ENCODE data around the gene NEK6. TPM values are rescaled to one million over a fixed set of nuclear protein-coding genes. Genes with fewer than 3 reads are reported as not detected.

NEK6 gene
- total RNA-seq, 1 experiment from 2014 or later: 22.1 TPM

DNA sequence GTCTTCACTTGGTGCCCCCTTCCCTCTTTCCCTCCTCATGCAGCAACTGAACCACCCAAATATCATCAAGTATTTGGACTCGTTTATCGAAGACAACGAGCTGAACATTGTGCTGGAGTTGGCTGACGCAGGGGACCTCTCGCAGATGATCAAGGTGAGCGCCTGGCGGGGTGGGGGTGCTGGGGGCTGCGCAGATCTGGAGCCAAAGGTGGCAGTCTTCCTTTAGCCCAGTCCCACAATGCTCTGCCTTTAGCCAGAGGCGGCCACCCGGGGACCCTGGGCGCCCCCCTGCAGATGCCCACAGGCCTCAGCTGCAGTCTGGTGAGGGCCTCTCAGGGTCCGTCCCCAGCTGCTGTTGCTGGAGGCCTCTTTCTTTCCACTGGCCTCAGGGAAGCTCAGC is 63.7 kb downstream of the NEK6 start:
- DNase-seq (ENCODE audit: low spot score): no peak

GRCh38 chr9:124321935-124322334 is 64.2 kb downstream of the NEK6 start:
- DNase-seq (ENCODE audit: low spot score): no peak

GRCh38 chr9:124322618-124323432 is 65.1 kb downstream of the NEK6 start:
- DNase-seq (ENCODE audit: low spot score): no peak

- DNase-seq (ENCODE audit: low spot score): no peak
Observed at GRCh38 chr9:124323904-124324303, 66.2 kb downstream of the NEK6 start.

DNA sequence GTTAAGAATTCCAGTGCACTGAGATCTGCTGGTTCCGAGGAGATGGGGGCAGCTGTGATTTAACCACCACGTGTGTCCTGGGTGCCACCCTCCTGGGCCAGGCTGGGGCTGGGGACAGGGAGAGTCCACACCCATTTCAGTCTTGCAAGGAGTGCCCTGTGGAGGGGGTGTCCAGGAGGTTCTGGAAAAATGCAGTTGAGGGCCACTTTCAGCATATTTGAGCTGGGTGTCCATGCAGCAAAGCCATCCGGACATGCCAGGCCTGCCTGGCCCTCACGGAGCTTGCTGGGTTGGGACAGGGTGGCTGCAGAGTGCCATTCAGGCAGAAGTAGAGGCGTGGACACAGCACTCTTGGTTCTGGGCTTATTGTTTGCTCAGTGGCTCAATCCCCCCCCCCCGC is 68.1 kb downstream of the NEK6 start:
- DNase-seq (ENCODE audit: low spot score): no peak

DNA sequence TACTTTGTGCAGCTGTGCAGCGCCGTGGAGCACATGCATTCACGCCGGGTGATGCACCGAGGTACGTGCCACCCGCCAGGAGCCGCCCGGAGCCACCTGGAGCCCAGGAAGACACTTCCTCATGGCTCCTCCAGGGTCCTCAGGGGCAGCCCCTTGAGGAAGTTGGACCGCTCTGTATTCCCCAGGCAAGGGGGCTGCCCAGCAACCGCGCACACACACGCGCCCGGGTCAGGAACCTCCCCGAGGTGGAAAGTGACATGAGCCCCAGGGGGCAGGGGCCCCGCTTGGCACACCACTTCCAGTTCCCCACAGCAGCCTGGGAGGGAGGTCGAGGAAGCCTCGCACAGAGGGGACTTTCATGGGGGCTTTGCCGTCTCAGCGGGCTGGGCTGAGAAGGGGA is 68.6 kb downstream of the NEK6 start:
- DNase-seq (ENCODE audit: low spot score): no peak

DNA sequence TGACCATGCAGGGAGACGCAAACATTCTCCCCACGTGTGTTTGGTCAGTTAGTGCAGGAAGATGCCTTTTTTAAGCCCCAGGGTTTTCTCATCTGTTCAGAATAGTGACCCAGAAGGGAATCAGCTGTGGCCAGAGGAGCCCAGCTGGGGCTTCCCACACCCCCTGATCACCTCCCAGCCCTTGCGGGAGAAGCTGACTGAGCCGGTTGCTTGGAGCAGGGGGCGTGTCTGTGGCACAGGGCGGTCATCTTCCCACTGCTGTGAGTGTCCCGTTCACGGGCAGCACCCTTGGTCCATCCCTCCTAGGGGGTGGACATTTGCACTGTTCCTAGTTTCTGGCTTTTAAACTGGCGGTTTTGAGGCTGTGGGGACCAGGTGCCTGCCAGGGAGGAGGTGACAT is 69.7 kb downstream of the NEK6 start:
- no peak for DNase-seq (ENCODE audit: low spot score)

GRCh38 chr9:124328285-124328684 is 70.5 kb downstream of the NEK6 start:
- no peak for DNase-seq (ENCODE audit: low spot score)

DNA sequence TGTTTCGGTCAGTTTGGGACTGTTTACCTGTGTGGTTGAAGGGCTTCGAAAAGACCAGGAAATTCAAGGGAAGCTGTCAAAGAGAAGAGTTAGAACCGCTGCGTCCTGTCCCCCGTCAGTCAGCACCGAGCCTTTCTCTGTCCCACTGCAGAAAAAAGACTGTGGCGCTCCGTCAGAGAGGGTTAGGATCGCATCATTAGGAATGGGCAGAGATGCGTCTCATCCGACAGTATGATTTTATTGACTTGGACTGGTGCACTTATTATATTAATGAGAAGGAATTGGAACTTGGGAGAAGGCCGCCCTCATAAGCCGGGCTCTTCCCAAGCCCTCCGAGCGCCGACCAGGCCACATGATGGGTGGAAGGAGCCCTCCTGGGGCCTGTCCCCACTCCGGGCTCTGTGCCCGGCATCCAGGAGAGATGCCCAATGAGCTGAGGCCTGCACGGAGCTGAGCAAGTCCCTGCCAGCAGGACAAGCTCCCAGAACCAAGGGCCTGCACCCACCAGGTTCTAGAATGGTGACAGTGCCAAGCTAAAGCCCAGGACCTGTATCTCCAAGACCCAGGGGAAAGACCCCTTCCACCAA is 71.5 kb downstream of the NEK6 start:
- no peak for DNase-seq (ENCODE audit: low spot score)

DNA sequence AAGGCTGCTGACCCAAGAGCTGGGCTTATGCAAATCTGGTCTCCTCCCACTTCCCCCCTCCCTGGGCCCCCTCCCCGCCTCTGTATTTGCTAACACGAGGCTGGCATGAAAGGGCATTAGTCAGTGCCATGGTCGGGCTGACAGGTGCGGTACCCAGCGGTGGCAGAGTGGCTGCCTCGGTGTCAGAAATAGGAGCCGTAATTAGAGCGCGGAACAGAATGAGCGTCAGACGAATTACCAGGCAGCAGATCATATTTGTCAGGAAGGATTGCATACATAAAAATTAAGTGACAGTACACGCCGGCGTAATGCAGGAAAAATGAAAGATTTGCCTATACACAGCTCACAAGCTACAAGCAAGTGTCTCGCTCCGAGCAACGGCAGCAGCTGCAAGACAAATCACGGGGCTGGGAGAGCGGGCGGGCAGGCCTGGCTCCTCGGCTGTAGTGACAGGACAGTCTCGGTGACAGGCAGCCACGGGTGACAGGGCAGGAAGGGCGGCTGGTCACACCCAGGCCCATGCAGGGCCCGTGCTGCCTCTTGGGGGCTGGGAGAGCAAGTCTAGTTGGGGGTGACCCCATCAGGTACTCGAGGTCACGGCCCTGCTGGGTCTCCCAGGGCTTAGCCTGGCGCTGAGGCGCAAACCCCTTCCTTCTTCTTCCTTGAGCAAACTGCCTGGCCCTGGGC is 72.4 kb downstream of the NEK6 start:
- no peak for DNase-seq (ENCODE audit: low spot score)

- no peak for DNase-seq (ENCODE audit: low spot score)
Observed at GRCh38 chr9:124331580-124331979, 73.8 kb downstream of the NEK6 start.

- DNase-seq (ENCODE audit: low spot score): no peak
Observed at GRCh38 chr9:124332361-124333202, 74.8 kb downstream of the NEK6 start.

DNA sequence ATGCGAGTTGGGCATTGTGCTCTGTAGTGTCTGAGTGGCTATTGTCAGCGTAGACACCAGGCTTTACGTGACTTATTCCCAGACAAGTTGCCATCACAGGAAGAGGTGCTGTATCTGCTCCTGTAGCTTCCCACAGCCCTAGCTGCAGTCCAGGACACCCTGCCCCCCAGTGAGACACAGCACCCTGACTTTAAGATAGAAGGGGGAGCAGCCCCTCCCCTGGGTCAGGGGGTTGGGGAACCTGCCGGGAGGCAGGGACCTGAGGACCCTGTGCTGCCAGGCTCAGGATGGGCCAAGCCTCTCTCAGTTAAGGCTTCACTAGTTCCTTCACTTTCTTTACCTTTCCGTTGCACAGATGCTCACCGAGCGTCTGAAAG is 75.4 kb downstream of the NEK6 start:
- DNase-seq (ENCODE audit: low spot score): no peak

- DNase-seq (ENCODE audit: low spot score): no peak
Observed at GRCh38 chr9:124334568-124335319, 77.0 kb downstream of the NEK6 start.

DNA sequence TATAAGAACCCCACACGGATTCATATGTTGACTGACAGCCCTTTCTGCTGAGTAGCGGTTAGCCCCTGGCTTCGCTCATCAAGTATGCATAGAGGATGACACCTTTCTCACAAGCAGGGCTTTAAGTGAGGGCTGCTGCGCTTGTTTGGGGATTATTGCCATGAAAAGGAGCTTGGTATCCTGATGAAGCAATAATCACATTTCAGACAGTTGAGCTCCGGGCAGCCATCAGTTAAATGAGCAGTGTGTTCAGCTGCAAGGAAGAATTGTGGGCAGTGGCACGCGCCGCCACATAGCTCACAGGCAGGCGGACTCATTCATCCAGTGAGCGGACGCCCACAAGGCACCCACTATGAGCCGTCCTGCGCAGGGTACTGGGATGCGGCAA is 77.6 kb downstream of the NEK6 start:
- DNase-seq (ENCODE audit: low spot score): no peak

GRCh38 chr9:124337562-124337961 is 79.8 kb downstream of the NEK6 start:
- DNase-seq (ENCODE audit: low spot score): no peak

DNA sequence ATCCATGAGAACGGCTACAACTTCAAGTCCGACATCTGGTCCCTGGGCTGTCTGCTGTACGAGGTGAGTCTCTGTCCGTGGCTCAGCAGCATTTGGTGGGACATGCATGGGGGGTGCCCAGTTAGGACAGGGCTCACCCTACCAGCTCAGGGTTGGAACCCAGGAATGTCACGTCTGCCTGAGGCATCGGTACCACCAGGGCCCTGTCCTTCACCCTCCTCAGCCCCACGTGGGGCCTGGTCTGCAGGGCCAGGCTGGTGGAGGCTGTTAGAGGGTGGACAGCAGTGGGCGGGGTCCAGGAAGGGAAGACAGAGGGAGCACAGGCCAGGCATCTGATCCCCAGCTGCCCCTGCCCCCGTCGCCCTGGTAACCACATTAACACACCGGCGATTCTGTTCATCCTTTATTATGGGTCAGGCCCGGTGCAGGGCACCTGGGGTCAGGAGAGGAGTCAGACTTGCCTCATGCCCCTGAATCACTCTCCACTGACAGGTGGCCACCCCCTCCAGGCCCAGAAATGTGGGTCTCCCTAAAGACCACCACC is 81.9 kb downstream of the NEK6 start:
- DNase-seq (ENCODE audit: low spot score): no peak

DNA sequence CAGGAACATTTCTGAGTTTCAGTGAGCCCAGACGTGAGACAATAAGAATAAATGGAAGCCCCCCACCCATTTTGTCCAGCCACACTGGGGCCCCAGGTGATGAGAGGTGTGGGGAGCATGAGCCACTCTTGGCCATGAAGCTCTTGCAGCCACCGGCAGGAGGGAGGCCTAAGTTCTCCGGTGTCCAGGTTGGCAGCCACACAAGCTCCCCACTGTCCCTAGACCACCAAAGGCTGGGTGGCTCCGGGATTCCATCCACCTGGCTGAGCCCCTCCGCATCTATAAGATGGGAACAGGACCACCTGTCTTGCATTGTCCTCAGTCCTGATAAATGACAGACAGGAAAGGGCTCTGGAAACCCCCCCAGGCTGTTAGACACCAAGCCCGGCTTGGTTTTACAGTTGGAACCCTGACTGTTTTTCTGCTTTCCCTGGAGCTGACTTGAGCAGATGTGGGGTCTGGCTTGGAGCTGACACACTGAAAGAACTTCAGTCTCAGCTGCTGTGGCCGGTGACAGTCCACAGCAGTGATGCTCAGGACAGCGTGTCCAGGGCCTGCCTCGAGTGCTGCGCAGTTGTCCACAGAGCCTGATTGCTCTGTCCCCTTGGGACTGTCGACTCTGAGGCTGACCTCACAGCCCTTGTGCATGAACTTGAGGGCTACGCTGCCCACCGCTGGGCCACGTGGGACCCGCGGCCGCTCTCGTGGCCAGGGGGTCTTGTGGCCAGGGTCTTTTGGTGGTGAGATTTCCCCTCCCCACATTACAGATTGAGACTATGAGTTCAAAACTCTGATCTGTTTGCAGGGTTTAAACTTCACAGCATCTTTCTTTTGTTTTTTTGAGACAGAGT is 82.7 kb downstream of the NEK6 start:
- no peak for DNase-seq (ENCODE audit: low spot score)

DNA sequence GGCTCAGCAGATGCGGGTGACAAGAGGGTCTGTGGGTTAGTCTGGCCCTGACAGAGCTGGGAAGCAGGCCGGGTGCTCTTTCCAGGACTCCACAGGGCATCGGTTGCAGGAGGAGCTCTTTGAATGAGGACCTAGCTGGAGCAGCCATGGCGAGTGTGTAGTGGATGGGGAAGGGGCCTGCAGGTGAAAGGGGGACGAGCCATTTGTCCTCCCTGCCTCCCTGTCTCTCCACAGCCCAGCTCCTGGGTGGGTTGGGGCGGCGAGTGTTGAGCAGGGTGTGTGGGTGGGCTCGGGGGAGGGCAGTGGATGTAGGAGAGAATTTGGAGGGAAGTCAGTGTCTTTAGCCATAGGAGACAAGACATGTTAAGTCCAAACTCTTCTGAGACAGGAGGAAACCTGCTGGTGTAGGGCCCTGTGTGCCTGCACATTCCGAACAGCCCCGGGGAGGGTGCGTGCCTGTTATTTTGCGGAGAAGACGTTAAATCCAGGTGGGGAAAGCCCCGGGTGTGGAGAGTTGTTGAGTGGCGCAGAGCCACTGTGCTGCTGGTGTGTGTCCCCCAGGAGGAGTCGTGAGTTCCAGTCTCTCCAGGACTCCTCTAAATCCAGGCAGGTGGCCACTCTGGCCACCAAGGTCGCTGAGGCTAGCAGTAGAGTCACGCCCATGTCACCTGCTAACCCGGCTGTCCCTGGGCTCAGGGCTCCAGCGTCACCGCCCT is 83.9 kb downstream of the NEK6 start:
- DNase-seq (ENCODE audit: low spot score): no peak

All from HT-29 (cell line).